Cardiac fibroblast (primary cell): ENCODE results near the gene NFE2L2.

Experiments used
- DNase-seq, 2 donors: peaks; one replicate each; pipeline versions ENCODE4 v3.0.0 to v3.0.0-alpha.2; 2010; ENCODE audit warnings: low read depth in 2 of 2
- H3K4me3 ChIP-seq, 2 donors: replicated peaks in 1 of 2; 1 replicate in 1 of 2; 2 replicates in 1 of 2; pipeline ENCODE4 v1.5.1; 2011; ENCODE audit warnings: low read depth in 2 of 2, low read length in 2 of 2, mild to moderate bottlenecking in 2 of 2, moderate library complexity in 1 of 2
- CTCF ChIP-seq: IDR thresholded peaks from one replicate; pipeline ENCODE4 v1.5.1; 2011; ENCODE audit warnings: low read depth, mild to moderate bottlenecking, low read length, inconsistent platforms

NFE2L2 gene

GRCh38 chr2:177262958-177263450 lies 1.5 kb downstream of the NFE2L2 start:
- H3K4me3 ChIP-seq, result peak overlapping the region; percentile 75 to 81
- no peak for DNase-seq
- no peak for TF ChIP-seq CTCF

GRCh38 chr2:177262092-177262491 lies 2.4 kb downstream of the NFE2L2 start:
- DNase-seq, result no peak
- H3K4me3 ChIP-seq, result peak overlapping the region; percentile 75 to 81
- TF ChIP-seq CTCF, result no peak

GRCh38 chr2:177261116-177262060 lies 3.1 kb downstream of the NFE2L2 start:
- peak overlapping the region; percentile 75 to 81 for H3K4me3 ChIP-seq
- TF ChIP-seq CTCF, result no peak
- no peak for DNase-seq

GRCh38 chr2:177260379-177260778 lies 4.1 kb downstream of the NFE2L2 start:
- peak overlapping the region in 1 of 2 donors; percentile 75 for H3K4me3 ChIP-seq
- no peak for TF ChIP-seq CTCF
- no peak for DNase-seq

- no peak for DNase-seq
- H3K4me3 ChIP-seq, result no peak overlapping the region
- TF ChIP-seq CTCF, result no peak
Measured at GRCh38 chr2:177258059-177258458, 6.5 kb downstream of the NFE2L2 start.

- no peak for DNase-seq
- H3K4me3 ChIP-seq, result no peak overlapping the region
- TF ChIP-seq CTCF, result no peak
Measured at GRCh38 chr2:177257471-177257870, 7.1 kb downstream of the NFE2L2 start.
